DMS153 treated with DMSO at 0.1 percent for 48 hours (cell line): ENCODE data around the gene FAM20B.

Source experiments
- DNase-seq: peaks from one replicate; lab custom pipeline; 2025; ENCODE audit not compliant: unreplicated experiment; lab: John Stamatoyannopoulos, UW

Gene FAM20B

GRCh38 chr1:179046808-179047635 is 21.3 kb downstream of the FAM20B start:
- no peak for DNase-seq

- no peak for DNase-seq
These were observed 21.9 kb downstream of the FAM20B start for GRCh38 chr1:179047636-179047997.

- no peak for DNase-seq
These were observed 22.8 kb downstream of the FAM20B start for GRCh38 chr1:179048339-179049124.

- DNase-seq: no peak
These were observed 27.1 kb downstream of the FAM20B start for GRCh38 chr1:179052776-179053175.

GRCh38 chr1:179053486-179053885 is 27.8 kb downstream of the FAM20B start:
- no peak for DNase-seq

- no peak for DNase-seq
These were observed 30.2 kb downstream of the FAM20B start for GRCh38 chr1:179055937-179056336.

GRCh38 chr1:179058487-179059483 is 33.1 kb downstream of the FAM20B start:
- DNase-seq: no peak

- DNase-seq: no peak
These were observed 35.9 kb downstream of the FAM20B start for GRCh38 chr1:179061360-179062282.

GRCh38 chr1:179066471-179066870 is 40.8 kb downstream of the FAM20B start:
- no peak for DNase-seq

- no peak for DNase-seq
These were observed 51.7 kb downstream of the FAM20B start for GRCh38 chr1:179077396-179077795.

- peak; percentile 88 for DNase-seq
These were observed 53.5 kb downstream of the FAM20B start for GRCh38 chr1:179079113-179079761.

GRCh38 chr1:179080866-179081686 is 55.4 kb downstream of the FAM20B start:
- no peak for DNase-seq

- DNase-seq: peak; percentile 93
These were observed 56.1 kb downstream of the FAM20B start, which contains the start of gene TOR3A for GRCh38 chr1:179081687-179082332. Gene TOR3A (plus strand): TSS chr1:179082070. CDS start chr1:179082129, 59 bp downstream.

GRCh38 chr1:179082333-179082998 is 56.8 kb downstream of the FAM20B start:
- DNase-seq: no peak

- DNase-seq: no peak
These were observed 57.3 kb downstream of the FAM20B start for GRCh38 chr1:179082999-179083335.

GRCh38 chr1:179083533-179083932 is 57.8 kb downstream of the FAM20B start:
- DNase-seq: no peak

GRCh38 chr1:179087665-179088064 is 62.0 kb downstream of the FAM20B start:
- no peak for DNase-seq
